OCI-LY7 (cell line): ENCODE data around the gene BICC1. TPM values are rescaled to one million over a fixed set of nuclear protein-coding genes. Genes with fewer than 3 reads are reported as not detected.

ENCODE experiments used
- BruUV-seq: library from RNA; stranded (reverse); fragments of 400-500 nt; replicated peaks from 2 replicates; lab custom pipeline; 2021; lab: Mats Ljungman, UMichigan
- CTCF ChIA-PET: fragments of 300-600 bp; sonication (Branson Sonifier 250); formaldehyde crosslinking; loops from one replicate; lab custom pipeline; 2022; ENCODE audit warnings: antibody characterized with exemption; ENCODE audit not compliant: unreplicated experiment; lab: Charles Lee
- POLR2A ChIA-PET: fragments of 300-600 bp; sonication (Branson Sonifier 250); formaldehyde crosslinking; loops from one replicate; lab custom pipeline; 2022; ENCODE audit warnings: antibody characterized with exemption; lab: Charles Lee
- DNase-seq: peaks from one replicate; pipeline ENCODE4 v3.0.0-alpha.2; 2015; ENCODE audit warnings: low spot score
- H2AFZ ChIP-seq: fragments of 200-600 bp; sonication (generic), shearing (Covaris generic); 2 replicates; pipeline ENCODE4 v1.6.1; 2014; ENCODE audit warnings: mild to moderate bottlenecking, antibody characterized with exemption, low read length, moderate library complexity
- H3K27ac ChIP-seq: fragments of 200-600 bp; sonication (generic); 2 replicates; pipeline ENCODE4 v1.5.1; 2014; ENCODE audit warnings: mixed run types, low read depth, mild to moderate bottlenecking, moderate library complexity, low read length, inconsistent platforms; ENCODE audit not compliant: poor library complexity, severe bottlenecking
- H3K36me3 ChIP-seq: fragments of 200-600 bp; sonication (generic); 2 replicates; pipeline ENCODE4 v1.6.1; 2014; ENCODE audit warnings: mild to moderate bottlenecking, antibody characterized with exemption, low read length, moderate library complexity, mixed read lengths; ENCODE audit not compliant: insufficient read depth
- H3K4me1 ChIP-seq: fragments of 200-600 bp; sonication (generic); 2 replicates; pipeline ENCODE4 v1.5.1; 2014; ENCODE audit warnings: mild to moderate bottlenecking, low read length; ENCODE audit not compliant: insufficient read depth, poor library complexity, severe bottlenecking
- H3K4me2 ChIP-seq: fragments of 200-600 bp; sonication (generic); 2 replicates; pipeline ENCODE4 v1.6.1; 2014; ENCODE audit warnings: mild to moderate bottlenecking, low read length
- H3K4me3 ChIP-seq: fragments of 200-600 bp; sonication (generic); 2 replicates; pipeline ENCODE4 v1.5.1; 2014; ENCODE audit warnings: mild to moderate bottlenecking, low read depth, low read length; ENCODE audit not compliant: poor library complexity, severe bottlenecking
- H3K79me2 ChIP-seq: fragments of 200-600 bp; sonication (generic); 2 replicates; pipeline ENCODE4 v1.6.1; 2016; ENCODE audit warnings: low read depth, mild to moderate bottlenecking, low read length, moderate library complexity, mixed read lengths; ENCODE audit not compliant: insufficient read depth
- H3K9me2 ChIP-seq: fragments of 200-600 bp; sonication (generic); 2 replicates; pipeline ENCODE4 v1.6.1; 2016; ENCODE audit warnings: mild to moderate bottlenecking, low read length, mixed read lengths; ENCODE audit not compliant: insufficient read depth
- H3K9me3 ChIP-seq: fragments of 200-600 bp; sonication (generic); 2 replicates; pipeline ENCODE4 v1.6.1; 2014; ENCODE audit warnings: mild to moderate bottlenecking, mixed run types, low read length, mixed read lengths
- H4K20me1 ChIP-seq: fragments of 200-600 bp; sonication (generic); 2 replicates; pipeline ENCODE4 v1.6.1; 2014; ENCODE audit warnings: mild to moderate bottlenecking, antibody characterized with exemption, low read length, moderate library complexity, mixed read lengths; ENCODE audit not compliant: insufficient read depth
- CTCF ChIP-seq: fragments of 200-600 bp; sonication (generic); conservative IDR thresholded peaks from 2 replicates; pipeline ENCODE4 v1.5.1; 2014; ENCODE audit warnings: mild to moderate bottlenecking, antibody characterized with exemption, low read length, moderate library complexity, mixed read lengths
- EZH2phosphoT487 ChIP-seq: fragments of 200-600 bp; sonication (generic); IDR thresholded peaks from 2 replicates; pipeline ENCODE4 v1.6.1; 2018; ENCODE audit warnings: low read depth, borderline replicate concordance, mild to moderate bottlenecking, mixed run types, antibody characterized with exemption, low read length, moderate library complexity, mixed read lengths
- intact Hi-C: fragments of 100-400 bp; cut with micrococcal nuclease; formaldehyde crosslinking; loops from one replicate; pipeline ENCODE4 v1.10.0; 2022; ENCODE audit not compliant: unreplicated experiment
- total RNA-seq, 2 experiments: library from RNA; depleted of rRNA in 1 of 2; stranded (reverse); fragments of >200 nt in 1 of 2; shearing (Covaris generic) in 1 of 2; gene quantifications; 2 replicates each; pipeline ENCODE4 v1.2.3, GENCODE V29; 2014 to 2022

BICC1 gene
- total RNA-seq, 2 experiments from 2014 or later, result not detected

- ChIA-PET CTCF (no interaction called here), POLR2A (interaction anchor here (0.7 kb wide), 1 partner anchor 12 kb away, joined by 3 read pairs; no protein-coding TSS in a partner anchor)
- Histone ChIP-seq H3K79me2 (no peaks in the 10 kb centered on the region), H3K9me3 (no peaks in the 10 kb centered on the region), H3K36me3 (no peaks in the 10 kb centered on the region), H3K9me2 (no peaks in the 10 kb centered on the region), H3K27ac (no peak overlapping the region), H3K4me1 (no peaks in the 10 kb centered on the region), H3K4me2 (no peak overlapping the region), H4K20me1 (no peaks in the 10 kb centered on the region), H3K4me3 (no peak overlapping the region), H2AFZ (no peak overlapping the region)
- BruUV-seq, result no TSS peak
- intact Hi-C loops, result no loop called here
- DNase-seq, result no peak
- no peak for TF ChIP-seq CTCF
- no peak for TF ChIP-seq EZH2phosphoT487
Measured at GRCh38 chr10:58517081-58517480, 4.4 kb downstream of the BICC1 start.

- Histone ChIP-seq H3K4me2 (no peak overlapping the region), H3K9me2 (no peaks in the 10 kb centered on the region), H3K4me1 (no peaks in the 10 kb centered on the region), H2AFZ (no peak overlapping the region), H3K27ac (no peak overlapping the region), H3K4me3 (no peak overlapping the region), H3K9me3 (no peaks in the 10 kb centered on the region), H3K79me2 (no peaks in the 10 kb centered on the region), H4K20me1 (no peaks in the 10 kb centered on the region), H3K36me3 (no peaks in the 10 kb centered on the region)
- no TSS peak for BruUV-seq
- intact Hi-C loops, result no loop called here
- POLR2A ChIA-PET, result interaction anchor here (0.6 to 0.7 kb wide), 3 partner anchors 11 to 369 kb away, joined by 3 to 4 read pairs (median 3); no protein-coding TSS in a partner anchor
- no peak for TF ChIP-seq CTCF
- TF ChIP-seq EZH2phosphoT487, result no peak
- DNase-seq, result no peak
- CTCF ChIA-PET, result no interaction called here
Measured at GRCh38 chr10:58517491-58518355, 5.1 kb downstream of the BICC1 start.

GRCh38 chr10:58518775-58519174 lies 6.1 kb downstream of the BICC1 start:
- ChIA-PET POLR2A (no interaction called here), CTCF (no interaction called here)
- TF ChIP-seq CTCF, result no peak
- H3K4me3 ChIP-seq, result no peak overlapping the region
- H3K27ac ChIP-seq, result no peak overlapping the region
- no peaks in the 10 kb centered on the region for H3K4me1 ChIP-seq
- no peaks in the 10 kb centered on the region for H4K20me1 ChIP-seq
- H3K9me3 ChIP-seq, result no peaks in the 10 kb centered on the region
- H2AFZ ChIP-seq, result no peak overlapping the region
- H3K79me2 ChIP-seq, result no peaks in the 10 kb centered on the region
- intact Hi-C loops, result no loop called here
- H3K4me2 ChIP-seq, result no peak overlapping the region
- BruUV-seq, result no TSS peak
- DNase-seq, result no peak
- H3K9me2 ChIP-seq, result no peaks in the 10 kb centered on the region
- H3K36me3 ChIP-seq, result no peaks in the 10 kb centered on the region
